Neural cell (in vitro differentiated cells): ENCODE results near the gene C1orf50.

Experiments used
- EZH2 ChIP-seq: fragments of 200-600, 300-800 bp; shearing (Covaris generic), sonication (generic); IDR thresholded peaks from 2 replicates; pipeline ENCODE4 v1.6.1; 2014; ENCODE audit warnings: antibody characterized with exemption, low read length, borderline replicate concordance, mild to moderate bottlenecking; ENCODE audit not compliant: insufficient read depth, poor library complexity, severe bottlenecking
- TAF1 ChIP-seq: IDR thresholded peaks from 2 replicates; pipeline ENCODE4 v1.6.1; 2012; ENCODE audit warnings: low read depth

- no peak for TF ChIP-seq TAF1
- TF ChIP-seq EZH2, result no peak
Observed at GRCh38 chr1:42730002-42730401, 37.0 kb upstream of the C1orf50 start.
